GM18511 (cell line): ENCODE results near the gene TMEM61.
"Not testable (repeated sequence)": the region's sequence is repeated elsewhere in the genome, so short reads cannot be mapped to it uniquely, and the experiment has no call there.

Experiments used
- ATAC-seq: cut with Tn5 transposase; IDR thresholded peaks from one replicate; pipeline ENCODE4 v1.9.1; 2021; ENCODE audit warnings: mild to moderate bottlenecking, moderate library complexity; ENCODE audit not compliant: unreplicated experiment

The TMEM61 gene

GRCh38 chr1:54959241-54959640 lies 21.2 kb upstream of the TMEM61 start:
- ATAC-seq = no peak

- no peak for ATAC-seq
Observed at GRCh38 chr1:54962612-54963395, 17.6 kb upstream of the TMEM61 start.

- ATAC-seq = not testable (repeated sequence)
Observed at GRCh38 chr1:54963829-54964228, 16.6 kb upstream of the TMEM61 start.

DNA sequence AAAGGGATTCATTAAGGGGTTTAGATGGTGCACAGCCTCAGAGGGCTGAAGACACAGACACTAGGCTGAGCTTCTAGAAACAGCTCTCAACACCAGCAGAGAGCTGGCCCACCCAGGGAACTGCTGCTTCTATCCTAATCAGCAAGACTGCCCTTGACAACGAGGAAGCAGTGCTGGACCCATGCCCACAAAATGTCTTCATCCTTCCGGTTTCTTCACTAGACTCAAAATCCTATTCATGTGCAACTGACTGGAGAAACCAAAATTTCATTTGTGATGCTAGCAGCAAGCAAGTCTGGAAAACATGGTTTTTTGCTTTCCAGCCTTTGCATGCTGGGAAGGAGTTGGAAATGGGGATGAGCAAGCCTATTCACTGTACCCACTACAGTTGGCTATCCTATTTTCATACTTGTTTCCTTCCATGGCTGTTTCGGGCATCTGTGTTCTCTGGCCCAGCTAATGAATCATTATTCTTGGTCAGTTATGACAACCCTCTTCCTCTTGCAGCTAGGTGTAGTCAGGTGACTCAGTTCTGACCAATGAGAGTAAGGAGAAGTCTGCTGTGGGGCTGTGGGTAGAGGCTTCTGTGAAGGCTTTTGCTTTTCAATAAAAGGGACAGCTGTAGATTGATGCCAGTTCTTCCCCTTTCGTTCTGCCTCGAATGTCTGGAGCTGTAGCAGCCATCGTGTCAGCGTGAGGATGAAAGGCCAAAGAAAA lies 14.6 kb upstream of the TMEM61 start:
- peak; percentile 95 for ATAC-seq

GRCh38 chr1:54967372-54967771 lies 13.1 kb upstream of the TMEM61 start:
- ATAC-seq = no peak

- no peak for ATAC-seq
Observed at GRCh38 chr1:54968551-54968950, 11.9 kb upstream of the TMEM61 start.

DNA sequence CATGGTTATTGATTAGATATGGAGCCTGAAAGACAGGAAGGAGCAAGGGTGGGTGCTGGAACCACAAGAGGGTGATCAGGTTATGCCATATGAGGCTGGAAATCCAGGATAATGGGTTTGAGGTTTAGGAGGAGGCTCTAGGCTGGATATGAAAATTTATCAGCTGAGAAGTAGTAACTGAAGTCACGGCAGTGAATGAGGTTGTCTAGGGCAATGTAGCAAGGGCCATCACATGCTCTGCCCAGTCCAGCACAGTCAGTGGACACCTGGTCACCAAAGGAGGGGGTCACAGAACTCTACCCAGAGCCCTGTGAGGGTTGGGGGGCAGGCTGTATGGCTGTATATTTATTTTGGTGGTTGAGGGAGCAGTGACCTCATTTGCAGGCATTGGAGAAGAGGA lies 10.5 kb upstream of the TMEM61 start:
- no peak for ATAC-seq

DNA sequence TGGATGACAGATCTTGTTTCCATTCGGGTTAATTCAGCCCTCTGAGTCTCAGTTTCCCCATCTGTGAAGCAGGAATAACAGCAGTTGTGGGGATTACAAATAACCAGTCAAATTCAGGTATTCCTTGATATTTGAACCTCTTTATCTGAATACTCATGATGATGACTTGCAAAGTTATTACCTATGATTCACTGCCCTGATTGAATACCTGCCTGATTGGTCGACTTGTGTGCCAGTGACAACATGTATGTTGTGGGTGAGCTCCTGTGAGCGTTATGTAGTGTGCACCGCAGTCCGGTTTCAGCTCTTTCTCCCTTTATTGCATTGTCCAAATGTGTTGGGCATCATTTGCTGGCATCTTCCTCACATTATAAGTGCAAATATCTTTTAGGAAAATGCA lies 9.5 kb upstream of the TMEM61 start:
- no peak for ATAC-seq

DNA sequence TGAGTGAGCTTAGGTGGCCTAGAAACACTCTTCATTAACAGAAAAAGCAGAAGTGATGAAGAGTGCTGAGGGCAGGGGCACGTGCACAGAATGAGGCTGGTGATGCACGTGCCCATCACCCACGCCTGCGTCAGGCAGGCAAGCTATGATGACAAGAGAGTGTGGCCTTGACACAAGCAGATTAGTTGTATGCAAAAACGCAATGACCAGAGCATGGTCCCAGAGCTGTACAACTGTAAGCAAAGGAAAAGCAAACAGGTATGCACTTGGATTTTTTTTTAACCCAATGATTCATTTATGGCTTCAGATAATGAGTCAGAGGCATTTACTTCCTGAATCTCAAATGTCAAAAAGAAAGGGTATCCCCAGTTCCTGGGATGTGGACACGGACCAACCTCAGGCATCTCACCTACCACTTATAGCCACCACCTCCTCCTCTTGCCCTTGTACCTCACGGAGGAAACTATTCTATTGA lies 9.1 kb upstream of the TMEM61 start:
- peak; percentile 91 for ATAC-seq

- ATAC-seq = no peak
Observed at GRCh38 chr1:54972436-54972835, 8.0 kb upstream of the TMEM61 start.

- ATAC-seq = no peak
Observed at GRCh38 chr1:54973205-54973921, 7.1 kb upstream of the TMEM61 start.

GRCh38 chr1:54975356-54976108 lies 4.9 kb upstream of the TMEM61 start:
- ATAC-seq = no peak

- ATAC-seq = no peak
Observed at GRCh38 chr1:54976747-54977146, 3.7 kb upstream of the TMEM61 start.

DNA sequence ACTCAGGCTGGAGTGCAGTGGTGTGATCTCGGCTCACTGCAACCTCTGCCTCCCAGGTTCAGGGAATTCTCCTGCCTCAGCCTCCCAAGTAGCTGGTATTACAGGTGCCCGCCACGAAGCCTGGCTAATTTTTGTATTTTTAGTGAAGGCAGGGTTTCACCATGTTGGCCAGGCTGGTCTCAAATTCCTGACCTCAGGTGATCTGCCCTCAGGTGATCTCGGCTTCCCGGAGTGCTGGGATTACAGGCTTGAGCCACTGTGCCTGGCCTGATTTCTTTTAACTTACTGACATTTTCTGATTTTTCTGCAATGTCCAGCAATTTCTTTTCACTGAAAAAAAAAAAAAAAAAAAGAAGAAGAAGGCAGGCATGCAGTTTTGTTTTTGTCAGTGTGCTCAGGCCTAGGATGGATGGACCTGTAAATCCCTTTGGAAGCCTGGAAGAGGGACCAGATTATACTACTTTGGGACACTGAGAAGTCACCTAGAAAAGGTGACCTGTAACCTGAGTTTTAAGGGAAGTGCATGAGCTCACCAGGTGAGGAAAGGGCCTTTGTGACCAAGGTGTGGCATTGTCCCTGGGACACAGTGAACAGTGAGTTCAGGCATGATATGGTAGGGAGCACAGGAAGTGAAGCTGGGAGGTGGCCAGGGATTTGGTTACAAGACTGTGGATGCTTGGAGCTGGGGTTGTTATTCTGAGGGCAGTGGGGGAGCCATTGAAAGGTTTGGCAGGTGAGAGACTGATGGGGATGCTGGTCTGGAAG lies 2.7 kb upstream of the TMEM61 start:
- no peak for ATAC-seq

- ATAC-seq = no peak
Observed at GRCh38 chr1:54978528-54979326, 1.7 kb upstream of the TMEM61 start.

DNA sequence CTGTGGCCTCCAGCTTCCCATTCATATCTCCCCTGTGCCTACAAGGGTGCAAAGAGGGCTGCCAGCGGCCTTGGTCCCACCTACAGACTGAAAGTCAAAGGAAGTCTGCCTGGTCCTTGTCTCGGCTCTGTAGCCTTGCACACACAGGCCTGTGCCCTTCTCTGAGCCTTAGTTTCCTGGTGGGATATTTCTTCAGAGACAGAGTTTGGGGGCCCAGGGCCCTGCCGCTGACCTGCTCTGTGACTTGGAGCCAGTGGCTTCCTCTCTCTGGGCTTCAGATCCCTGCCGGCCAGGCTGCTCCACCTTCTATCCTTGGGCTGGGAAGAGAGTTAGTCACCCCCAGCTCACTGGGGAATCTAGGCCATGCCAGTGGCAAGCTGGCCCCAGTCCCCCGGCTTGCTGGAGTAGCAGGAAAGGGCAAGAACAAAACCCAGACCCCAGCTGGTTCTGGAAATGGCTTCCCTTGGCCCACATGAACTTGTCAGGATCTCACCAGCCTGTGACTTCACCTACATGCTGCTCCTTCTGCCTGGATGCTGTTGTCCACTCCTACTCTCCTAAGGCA lies 1.0 kb upstream of the TMEM61 start:
- no peak for ATAC-seq

- ATAC-seq = no peak
Observed at GRCh38 chr1:54980046-54980527, 341 bp upstream of the TMEM61 start.

DNA sequence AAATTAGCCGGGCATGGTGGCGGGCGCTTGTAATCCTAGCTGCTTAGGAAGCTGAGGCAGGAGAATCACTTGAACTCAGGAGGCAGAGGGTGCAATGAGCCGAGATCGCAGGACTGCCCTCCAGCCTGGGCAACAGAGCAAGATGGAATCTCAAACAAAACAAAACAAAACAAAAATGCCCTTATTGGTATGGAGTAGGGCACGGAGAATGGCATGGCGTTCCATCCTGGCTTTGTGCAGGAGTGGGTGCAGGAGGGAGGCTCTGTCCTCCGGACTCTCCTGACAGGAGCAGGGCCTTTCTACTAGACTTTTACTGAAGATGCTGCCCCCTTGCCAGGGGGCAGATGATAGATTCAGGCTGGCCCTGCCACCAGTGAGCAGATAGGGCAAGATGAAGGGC lies 1.0 kb downstream of the TMEM61 start:
- no peak for ATAC-seq

DNA sequence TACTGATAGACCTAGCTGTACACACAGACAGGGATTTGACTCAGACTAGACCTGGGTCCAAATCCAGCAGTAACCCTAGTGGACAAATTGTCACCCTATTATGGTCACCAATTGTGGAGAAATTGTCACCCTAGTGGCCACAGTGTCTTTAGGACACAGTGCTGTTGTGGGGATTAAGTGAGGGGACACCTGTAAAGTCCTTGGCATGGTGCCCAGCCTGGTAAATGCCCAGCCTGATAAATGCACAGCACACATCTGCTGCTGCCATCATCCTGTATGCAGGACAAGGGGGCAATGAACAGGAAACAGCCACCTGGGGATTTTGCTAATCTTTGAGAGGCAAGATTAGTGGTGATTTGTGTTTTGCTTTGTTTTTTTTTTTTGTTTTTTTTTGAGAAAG lies 2.3 kb downstream of the TMEM61 start:
- ATAC-seq = no peak
